ENCODE measurements around the gene KMT2B. TPM values are rescaled to one million over a fixed set of nuclear protein-coding genes. Genes with fewer than 3 reads are reported as not detected.
"Not testable (repeated sequence)": the region's sequence is repeated elsewhere in the genome, so short reads cannot be mapped to it uniquely, and the experiment has no call there.

KMT2B gene
- total and polyA plus RNA-seq, 2 of the 8 experiments (the other 6 are each of a cell fraction or from before 2014, with no cell fraction given): 26.7 to 38.6 TPM

GRCh38 chr19:35772362-35772761, 54.6 kb downstream of the KMT2B start:
- not testable (repeated sequence) for H3K27me3 ChIP-seq (replicated peaks in 1 of 4; ENCODE audit: control insufficient read depth in 3 of 4, extremely low read depth in 1 of 4, insufficient read depth in 3 of 4, low read length in 3 of 4); H3K4me2 ChIP-seq (ENCODE audit: insufficient read depth in 1 of 2, low read depth in 2 of 2, low read length in 2 of 2); H3K23ac ChIP-seq (ENCODE audit: insufficient read length); H3K9me3 ChIP-seq (ENCODE audit: insufficient read depth in 2 of 2, low read depth in 1 of 2, low read length in 1 of 2); H3K79me1 ChIP-seq (ENCODE audit: low read depth, low read length); H3K18ac ChIP-seq (ENCODE audit: extremely low read depth, low read length); H3K36me3 ChIP-seq (ENCODE audit: control insufficient read depth in 2 of 4, insufficient read depth in 4 of 4, low read length in 3 of 4); H3K4me3 ChIP-seq (ENCODE audit: extremely low read depth in 1 of 4, insufficient read depth in 2 of 4, low read depth in 3 of 4, low read length in 4 of 4); H2BK120ac ChIP-seq (replicated peaks; ENCODE audit: low read depth, low read length); H4K20me1 ChIP-seq (replicated peaks in 1 of 2; ENCODE audit: control insufficient read depth in 1 of 2, insufficient read depth in 2 of 2, low read length in 2 of 2); DNase-seq (ENCODE audit: low read depth in 1 of 2, low spot score in 2 of 2); H3K56ac ChIP-seq (replicated peaks; ENCODE audit: insufficient read length, low read depth, low read length); H4K5ac ChIP-seq (ENCODE audit: insufficient read length, low read depth, low read length); H2BK20ac ChIP-seq (ENCODE audit: low read length); H3K79me2 ChIP-seq (ENCODE audit: control insufficient read depth in 1 of 2, insufficient read depth in 2 of 2, low read length in 2 of 2); H3K9ac ChIP-seq (replicated peaks in 1 of 4; ENCODE audit: extremely low read depth in 1 of 4, low read depth in 3 of 4, low read length in 3 of 4); H3K4ac ChIP-seq (replicated peaks; ENCODE audit: insufficient read length, low read depth, low read length); H4K8ac ChIP-seq (ENCODE audit: extremely low read depth, insufficient read depth, low read length); H3K27ac ChIP-seq (ENCODE audit: low read depth, low read length); H2AK5ac ChIP-seq (ENCODE audit: low read depth, low read length); H2BK15ac ChIP-seq (ENCODE audit: low read length); H3K23me2 ChIP-seq (ENCODE audit: low read depth, low read length); H2BK5ac ChIP-seq (ENCODE audit: low read depth, low read length); FAIRE-seq; H3K14ac ChIP-seq (ENCODE audit: insufficient read length); H4K91ac ChIP-seq (replicated peaks; ENCODE audit: insufficient read length, low read length); H2AFZ ChIP-seq (ENCODE audit: low read length); H2BK12ac ChIP-seq (ENCODE audit: low read depth, low read length)
- WGBS, 2 experiments (ENCODE audit: extremely low coverage in 1 of 2, insufficient coverage in 1 of 2, insufficient read length in 1 of 2, insufficient replicate concordance in 2 of 2, low coverage in 1 of 2, low lambda C conversion rate in 2 of 2, missing lambda C conversion rate in 1 of 2): 88% methylated on average over 5 of the region's 5 CpGs; no CpG with 5 or more reads in 1 of the 2 experiments
- H3K4me1 ChIP-seq (replicated peaks in 1 of 4; ENCODE audit: control insufficient read depth in 3 of 4, insufficient read depth in 4 of 4, low read length in 3 of 4): peaks cover 0 to 21% (median 17%) of the 10 kb centered on the region in 4 experiments; a peak in 6 of 7 replicates
- CTCF ChIA-PET (ENCODE audit: partially characterized antibody): interaction anchor here (0.7 to 0.9 kb wide), 2 partner anchors 15 to 204 kb away, joined by 3 read pairs; no protein-coding TSS in a partner anchor
- POLR2A ChIA-PET (ENCODE audit: partially characterized antibody): interaction anchor here (0.8 to 1.8 kb wide), 8 partner anchors 8 to 64 kb away, joined by 3 to 9 read pairs (median 4); partner anchors contain the start of genes HSPB6, KMT2B and LIN37

Data from H1 (cell line).